GM21390 (cell line): ENCODE measurements around the gene DIP2A.
"Not testable (repeated sequence)": the region's sequence is repeated elsewhere in the genome, so short reads cannot be mapped to it uniquely, and the experiment has no call there.

ENCODE experiments used
- ATAC-seq: cut with Tn5 transposase; IDR thresholded peaks from one replicate; pipeline ENCODE4 v1.9.1; 2021; ENCODE audit not compliant: unreplicated experiment

The DIP2A gene

GRCh38 chr21:46577786-46578185, 119.1 kb downstream of the DIP2A start:
- ATAC-seq: not testable (repeated sequence)

GRCh38 chr21:46579394-46579793, 120.7 kb downstream of the DIP2A start:
- not testable (repeated sequence) for ATAC-seq

GRCh38 chr21:46581780-46582307, 123.2 kb downstream of the DIP2A start:
- ATAC-seq: no peak

- no peak for ATAC-seq
These were observed 126.7 kb downstream of the DIP2A start for GRCh38 chr21:46585191-46585953.

GRCh38 chr21:46594276-46594675, 135.6 kb downstream of the DIP2A start:
- no peak for ATAC-seq

- no peak for ATAC-seq
These were observed 137.5 kb downstream of the DIP2A start for GRCh38 chr21:46596201-46596600.

GRCh38 chr21:46597031-46597430, 138.3 kb downstream of the DIP2A start:
- ATAC-seq: no peak

- no peak for ATAC-seq
These were observed 139.2 kb downstream of the DIP2A start for GRCh38 chr21:46597896-46598343.

- ATAC-seq: no peak
These were observed 140.2 kb downstream of the DIP2A start for GRCh38 chr21:46598581-46599572.

GRCh38 chr21:46600305-46600704, 141.6 kb downstream of the DIP2A start:
- ATAC-seq: no peak

GRCh38 chr21:46600978-46601377, 142.3 kb downstream of the DIP2A start:
- no peak for ATAC-seq

GRCh38 chr21:46603228-46603627, 144.5 kb downstream of the DIP2A start:
- no peak for ATAC-seq

- no peak for ATAC-seq
These were observed 145.8 kb downstream of the DIP2A start for GRCh38 chr21:46604329-46604974.

GRCh38 chr21:46604975-46605766, 146.5 kb downstream of the DIP2A start, which contains the start of gene S100B:
S100B (minus strand) TSS chr21:46605082; CDS start chr21:46602415, 2,667 bp downstream.
- no peak for ATAC-seq

GRCh38 chr21:46605767-46606426, 147.2 kb downstream of the DIP2A start:
- ATAC-seq: no peak

GRCh38 chr21:46606427-46606813, 147.7 kb downstream of the DIP2A start:
- ATAC-seq: no peak

GRCh38 chr21:46607636-46608035, 148.9 kb downstream of the DIP2A start:
- ATAC-seq: no peak

- no peak for ATAC-seq
These were observed 150.0 kb downstream of the DIP2A start for GRCh38 chr21:46608672-46609111.

GRCh38 chr21:46610018-46610701, 151.5 kb downstream of the DIP2A start:
- no peak for ATAC-seq
